C1 segment of cervical spinal cord (tissue), 14 donors: ENCODE data around the gene SLC7A10.
"Not testable (repeated sequence)": the region's sequence is repeated elsewhere in the genome, so short reads cannot be mapped to it uniquely, and the experiment has no call there.

Source experiments
- DNase-seq, 14 donors: peaks; one replicate each; lab custom pipeline; 2025; lab: John Stamatoyannopoulos, UW

The SLC7A10 gene

GRCh38 chr19:33239223-33239975 lies 13.7 kb upstream of the SLC7A10 start:
- no peak for DNase-seq

GRCh38 chr19:33238481-33239149 lies 13.0 kb upstream of the SLC7A10 start:
- no peak for DNase-seq

- DNase-seq, result no peak
Observed at GRCh38 chr19:33236696-33237390, 11.2 kb upstream of the SLC7A10 start.

GRCh38 chr19:33235996-33236350 lies 10.3 kb upstream of the SLC7A10 start:
- no peak for DNase-seq

DNA sequence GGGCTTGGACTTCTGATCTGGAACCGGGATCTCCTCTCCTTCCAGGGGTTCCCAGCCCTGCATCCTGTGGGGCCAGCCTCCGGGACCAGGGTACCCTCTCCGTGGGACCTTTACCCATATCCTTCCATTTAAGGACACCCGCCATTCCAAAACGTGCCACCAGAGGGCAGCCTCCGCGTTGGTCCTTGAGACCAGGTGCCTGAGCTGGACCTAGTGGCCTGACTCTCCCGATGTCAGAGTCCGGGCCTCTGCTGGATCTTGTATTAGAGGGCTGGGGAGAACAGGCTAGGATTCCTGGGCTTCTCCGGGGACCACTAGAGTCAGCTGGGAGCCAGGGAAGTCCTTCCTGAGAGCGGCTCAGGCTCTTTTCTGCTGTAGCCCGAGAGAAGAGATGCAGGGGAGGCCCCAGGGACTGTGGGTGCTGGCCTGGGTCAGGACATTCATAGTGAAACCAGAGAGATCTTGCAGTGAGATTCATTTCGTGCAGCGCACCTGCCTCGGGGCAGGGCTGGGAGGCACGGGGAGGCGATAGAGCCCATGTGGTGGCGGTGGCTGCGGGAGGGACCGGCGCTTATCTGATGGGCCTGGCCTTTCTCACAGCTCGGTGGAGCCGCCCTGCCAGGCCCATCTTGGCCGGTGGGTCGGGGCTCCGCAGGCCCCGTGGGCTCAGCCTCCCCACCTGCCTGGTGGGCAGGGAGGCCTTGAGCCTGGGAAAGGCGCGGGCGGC lies 9.8 kb upstream of the SLC7A10 start:
- peak in 11 of 14 donors; percentile 9 to 67 (median 33) for DNase-seq

GRCh38 chr19:33234736-33235135 lies 9.1 kb upstream of the SLC7A10 start:
- no peak for DNase-seq

DNA sequence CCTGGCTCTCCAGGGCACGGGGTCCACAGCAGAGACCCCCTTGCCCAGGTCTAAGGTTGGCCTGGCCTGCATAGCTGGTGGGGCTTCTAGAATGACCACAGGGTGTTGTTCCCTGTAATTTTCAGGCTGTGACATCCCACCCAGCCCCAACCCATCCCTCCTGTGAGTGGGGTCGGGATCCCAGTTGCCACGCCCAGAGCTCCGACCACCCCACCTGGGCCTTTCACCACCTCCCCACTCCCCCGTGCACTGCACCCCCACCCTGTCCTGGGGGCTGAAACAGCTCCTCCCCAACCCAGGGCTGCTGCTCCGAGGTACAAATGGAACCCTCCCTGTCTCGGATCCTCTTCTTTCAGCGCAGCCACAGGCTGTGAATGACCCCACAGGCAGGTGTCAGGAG lies 8.4 kb upstream of the SLC7A10 start:
- DNase-seq, result no peak

GRCh38 chr19:33233056-33233873 lies 7.6 kb upstream of the SLC7A10 start:
- no peak for DNase-seq

- DNase-seq, result no peak
Observed at GRCh38 chr19:33232656-33233055, 7.0 kb upstream of the SLC7A10 start.

GRCh38 chr19:33231511-33231910 lies 5.9 kb upstream of the SLC7A10 start:
- DNase-seq, result no peak

DNA sequence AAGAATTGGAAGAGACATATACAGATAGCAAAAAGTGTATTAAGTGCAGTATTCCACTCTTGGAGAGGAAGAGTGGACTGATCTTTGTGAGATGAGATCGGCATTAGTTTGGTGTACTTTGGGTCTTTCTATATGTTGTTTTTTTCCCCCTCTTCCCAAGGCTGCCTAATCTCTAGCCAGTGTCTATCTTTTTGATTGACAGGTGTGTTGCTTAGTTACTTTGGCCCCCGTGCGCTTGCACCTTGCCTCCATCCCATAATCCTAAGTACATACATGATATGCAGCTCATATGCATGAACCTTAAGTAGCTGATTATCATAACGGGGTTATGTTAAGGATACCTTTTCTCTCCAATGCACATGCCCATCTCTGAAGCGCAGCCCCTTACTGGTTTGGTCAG lies 4.3 kb upstream of the SLC7A10 start:
- DNase-seq, result no peak

DNA sequence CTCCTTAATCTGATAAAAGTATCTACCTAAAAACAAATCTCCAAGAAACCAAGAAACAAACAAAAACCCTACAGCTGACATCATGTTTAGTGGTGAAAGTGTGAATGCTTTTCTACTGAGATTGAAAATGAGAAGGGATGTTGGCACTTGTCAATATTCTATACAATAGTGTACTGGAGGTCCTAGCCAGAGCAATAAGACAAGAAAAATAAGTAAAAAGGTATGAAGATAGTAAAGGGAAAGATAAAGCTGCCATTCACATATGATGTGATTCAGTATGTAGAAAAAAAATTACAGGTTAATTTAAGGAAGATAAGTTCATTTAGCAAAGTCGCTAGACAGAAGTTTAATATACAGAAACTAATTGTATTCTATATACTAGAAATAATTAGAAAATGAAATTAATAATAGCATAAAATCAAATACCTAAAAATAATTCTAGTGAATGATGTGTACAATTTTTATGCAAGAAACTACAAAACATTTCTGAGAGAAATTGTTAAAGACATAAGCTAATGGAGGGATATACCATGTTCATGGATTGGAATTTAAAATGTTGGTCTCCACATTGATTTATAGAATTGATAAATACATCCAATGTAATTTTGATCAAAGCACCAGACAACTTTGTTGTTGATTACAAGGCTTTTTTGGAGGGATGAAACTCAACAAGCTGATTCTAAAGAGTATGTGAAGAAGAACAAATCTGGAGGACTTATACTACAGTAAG lies 2.4 kb upstream of the SLC7A10 start:
- no peak for DNase-seq

- no peak for DNase-seq
Observed at GRCh38 chr19:33227242-33227650, 1.6 kb upstream of the SLC7A10 start.

GRCh38 chr19:33226550-33227241 lies 1.0 kb upstream of the SLC7A10 start:
- DNase-seq, result no peak

DNA sequence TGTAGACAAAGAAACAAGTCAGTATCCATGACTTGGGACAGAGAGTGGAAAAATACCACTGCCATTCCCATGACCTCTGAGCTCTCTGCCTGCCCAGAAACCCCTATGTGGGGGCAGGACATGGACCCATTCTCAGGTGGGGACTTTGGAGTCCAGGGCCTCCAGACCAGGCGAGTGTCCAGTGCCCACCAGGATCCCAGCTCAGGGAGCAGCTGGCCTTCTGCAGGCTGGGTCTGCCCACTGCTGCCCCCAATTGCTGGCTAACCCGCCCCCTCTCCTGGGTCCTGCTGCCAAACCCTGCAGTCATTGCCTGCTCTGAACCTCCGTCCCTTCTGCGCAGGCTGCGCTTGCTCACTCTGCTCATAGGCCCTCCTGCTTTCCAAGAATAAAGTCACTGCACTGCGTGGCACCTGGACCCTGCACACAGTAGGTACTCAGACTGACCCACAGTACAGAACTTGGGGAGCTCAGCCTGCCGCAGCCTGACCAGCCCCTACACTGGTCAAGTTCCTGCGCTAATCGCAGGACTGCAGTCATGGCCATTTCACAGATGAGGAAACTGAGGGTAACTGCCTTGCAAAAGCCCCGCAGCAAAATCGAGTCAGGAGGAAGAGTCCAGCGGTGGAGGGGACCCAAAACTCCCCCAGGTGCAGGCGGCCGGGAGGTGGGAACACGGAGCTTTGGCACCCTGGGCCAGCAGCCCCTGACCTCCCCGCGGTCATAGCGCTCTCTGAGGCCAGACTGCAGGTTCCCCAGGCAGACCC lies 774 bp downstream of the SLC7A10 start:
- no peak for DNase-seq

DNA sequence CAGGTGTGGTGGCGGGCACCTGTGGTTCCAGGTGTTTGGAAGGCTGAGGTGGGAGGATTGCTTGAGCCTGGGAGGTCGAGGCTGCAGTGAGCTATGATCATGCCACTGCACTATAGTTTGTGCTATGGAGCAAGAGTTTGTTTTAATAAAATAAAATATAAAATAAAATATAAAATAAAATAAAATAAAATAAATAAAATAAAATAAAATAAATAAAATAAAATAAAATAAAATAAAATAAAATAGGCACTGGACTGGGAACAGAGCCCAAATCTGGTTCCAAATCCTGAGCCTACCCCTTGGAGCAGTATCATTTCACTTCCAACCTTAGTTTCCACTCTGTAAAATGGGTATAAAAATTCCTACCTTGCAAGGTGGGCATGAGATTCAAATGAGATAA lies 3.4 kb downstream of the SLC7A10 start:
- DNase-seq, result not testable (repeated sequence)

DNA sequence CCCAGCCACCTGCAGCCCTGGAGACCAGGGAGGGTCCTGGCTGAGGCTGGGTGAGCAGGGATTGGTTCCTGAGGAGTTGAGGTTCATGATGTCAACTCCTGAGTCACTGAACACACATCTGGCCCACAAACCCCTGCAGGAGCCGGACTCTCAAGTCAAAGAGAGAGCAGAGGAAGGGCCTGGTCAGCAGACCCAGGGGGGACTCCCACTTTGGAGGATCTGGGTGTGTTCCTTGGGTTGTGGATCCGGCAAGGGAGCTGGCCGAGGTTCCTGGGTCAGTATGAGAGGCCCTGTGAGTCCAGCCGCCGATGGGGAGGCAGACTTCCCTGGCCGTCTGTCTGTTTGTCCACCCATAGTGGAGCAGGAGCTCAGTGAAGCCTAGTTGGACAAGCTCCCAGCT lies 4.0 kb downstream of the SLC7A10 start:
- no peak for DNase-seq

GRCh38 chr19:33220735-33221134 lies 4.9 kb downstream of the SLC7A10 start:
- DNase-seq, result no peak

GRCh38 chr19:33220115-33220514 lies 5.5 kb downstream of the SLC7A10 start:
- DNase-seq, result no peak
